DMS53 treated with DMSO at 0.1 percent for 48 hours (cell line): ENCODE measurements around the gene TMEM204.

ENCODE experiments used
- DNase-seq: peaks from one replicate; lab custom pipeline; 2025; ENCODE audit not compliant: unreplicated experiment; lab: John Stamatoyannopoulos, UW

The TMEM204 gene

DNA sequence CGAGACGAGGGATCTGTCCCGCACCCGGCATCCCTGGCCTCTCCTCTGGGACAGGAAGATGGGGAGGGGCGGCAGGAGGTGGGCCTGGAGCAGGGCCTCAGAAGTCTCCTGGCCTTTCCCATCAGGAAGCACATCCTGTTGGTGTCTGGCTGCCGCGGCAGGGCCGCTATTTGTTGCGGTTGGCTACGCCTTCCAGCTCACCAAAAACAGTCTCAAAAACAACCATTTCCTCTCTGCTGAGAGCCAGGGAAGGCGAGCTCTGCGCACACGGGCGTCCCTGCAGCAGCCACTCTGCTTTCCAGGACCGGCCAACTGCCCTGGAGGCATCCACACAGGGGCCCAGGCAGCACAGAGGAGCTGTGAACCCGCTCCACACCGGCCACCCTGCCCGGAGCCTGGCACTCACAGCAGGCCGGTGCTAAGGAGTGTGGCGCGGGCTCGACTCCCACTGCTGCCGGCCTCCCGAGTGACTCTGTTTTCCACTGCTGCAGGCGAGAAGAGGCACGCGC lies at the start of gene TMEM204:
TMEM204 (plus strand) TSS at position 224 of the 509 bp plus-strand sequence. CDS start 610 bp downstream, outside the sequence.
- no peak for DNase-seq

DNA sequence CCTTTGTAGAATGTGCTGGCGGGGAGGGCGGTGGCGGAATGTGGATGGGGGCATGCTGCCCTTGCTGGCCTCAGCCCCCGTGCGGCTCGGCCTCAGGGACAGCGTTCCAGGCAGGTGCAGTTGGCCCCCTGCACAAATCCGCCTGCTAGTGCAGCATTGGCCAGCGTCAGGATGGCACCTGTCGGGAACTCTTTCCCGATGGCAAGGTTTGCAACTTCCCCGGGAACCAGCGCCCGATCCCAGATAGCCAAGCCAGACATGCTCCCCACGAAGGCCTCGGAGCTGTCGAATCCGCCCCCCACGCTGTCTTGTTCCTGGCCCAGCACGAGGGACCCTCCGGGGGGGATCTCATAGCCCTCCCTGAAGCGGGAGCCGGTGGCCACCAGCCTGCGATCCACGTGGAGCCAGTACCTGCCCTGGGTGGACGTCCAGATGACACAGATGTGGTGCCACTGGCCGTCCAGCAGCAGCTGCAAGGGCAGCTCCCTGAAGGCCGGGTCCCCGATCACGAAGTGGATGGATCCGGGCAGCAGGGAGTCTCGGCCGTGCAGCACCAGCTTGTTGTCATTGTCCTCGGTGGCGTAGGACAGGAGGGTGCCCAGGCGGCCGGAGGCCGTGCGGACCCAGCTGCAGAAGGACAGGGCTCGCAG lies 47.5 kb upstream of the TMEM204 start:
- DNase-seq, result no peak

DNA sequence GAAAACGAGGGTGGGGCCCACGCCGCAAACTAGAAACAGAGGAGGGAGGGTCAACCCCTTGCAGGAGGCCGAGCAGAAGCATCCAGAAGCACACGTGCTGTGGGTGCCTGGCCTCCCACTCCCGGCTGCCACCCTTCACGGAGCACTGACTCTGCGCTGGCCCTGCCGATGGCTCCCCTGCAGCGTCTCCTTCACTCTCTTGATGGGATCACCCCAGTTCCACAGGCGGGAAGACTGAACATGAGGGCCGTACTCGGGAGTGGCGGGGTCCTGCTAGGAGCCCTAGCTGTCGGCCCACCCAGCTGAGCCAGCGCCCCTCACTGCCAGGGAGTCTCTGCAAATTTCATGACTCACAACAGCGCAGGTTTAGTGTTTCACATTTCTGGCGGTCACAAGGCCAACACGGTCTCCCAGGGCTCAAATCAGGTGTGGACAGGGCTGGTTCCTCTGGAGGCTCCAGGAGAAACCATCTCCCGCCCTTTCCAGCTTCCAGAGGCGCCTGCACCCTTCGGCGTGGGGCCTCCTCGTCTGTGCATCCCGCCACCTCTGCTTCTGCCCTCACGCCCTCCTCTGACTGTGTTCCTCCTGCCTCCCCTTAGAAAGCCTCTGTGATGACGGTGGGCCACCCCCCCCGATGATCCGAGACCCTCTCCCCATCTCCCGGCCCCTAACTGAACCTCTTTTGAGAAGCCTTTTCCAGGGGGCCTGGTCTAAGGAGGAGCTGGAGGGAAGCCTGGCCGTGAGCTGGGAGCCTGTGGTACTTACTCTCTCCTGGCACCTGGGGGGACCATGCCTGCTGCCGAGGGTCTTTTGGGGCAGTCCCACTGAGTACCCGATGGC lies 46.7 kb upstream of the TMEM204 start:
- DNase-seq, result no peak

DNA sequence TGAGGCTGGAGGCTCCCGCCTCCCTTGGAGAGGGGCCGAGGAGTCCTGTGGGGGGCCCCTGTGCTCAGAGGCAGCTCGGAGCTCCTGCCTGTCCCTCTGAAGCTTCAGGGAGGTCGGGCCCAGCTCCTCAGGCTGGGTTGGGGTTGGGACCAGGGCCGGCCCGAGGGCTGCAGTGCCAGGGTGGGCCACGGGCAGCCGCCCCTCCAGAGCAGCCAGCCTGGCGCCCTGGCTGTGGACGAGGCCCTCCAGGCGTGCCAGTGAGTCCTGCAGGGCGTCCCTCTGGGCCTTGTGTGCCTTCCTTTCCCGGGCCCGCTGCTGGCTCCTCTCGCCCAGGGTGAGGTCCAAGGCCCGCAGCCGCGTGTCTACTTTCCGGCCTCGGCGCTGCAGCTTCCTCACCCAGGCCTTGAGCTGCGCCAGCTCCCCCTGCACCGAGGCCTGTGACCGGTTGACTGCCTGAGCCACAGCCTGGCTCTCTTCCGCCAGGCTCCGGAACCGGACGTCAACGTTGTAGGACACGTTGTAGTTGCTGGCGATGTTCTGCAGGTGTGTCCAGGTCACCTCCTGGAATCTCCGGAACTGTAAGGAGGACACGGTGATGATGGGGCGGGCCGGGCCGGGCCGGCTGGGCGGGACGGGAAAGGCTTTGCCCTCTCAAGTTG lies 45.9 kb upstream of the TMEM204 start:
- no peak for DNase-seq

DNA sequence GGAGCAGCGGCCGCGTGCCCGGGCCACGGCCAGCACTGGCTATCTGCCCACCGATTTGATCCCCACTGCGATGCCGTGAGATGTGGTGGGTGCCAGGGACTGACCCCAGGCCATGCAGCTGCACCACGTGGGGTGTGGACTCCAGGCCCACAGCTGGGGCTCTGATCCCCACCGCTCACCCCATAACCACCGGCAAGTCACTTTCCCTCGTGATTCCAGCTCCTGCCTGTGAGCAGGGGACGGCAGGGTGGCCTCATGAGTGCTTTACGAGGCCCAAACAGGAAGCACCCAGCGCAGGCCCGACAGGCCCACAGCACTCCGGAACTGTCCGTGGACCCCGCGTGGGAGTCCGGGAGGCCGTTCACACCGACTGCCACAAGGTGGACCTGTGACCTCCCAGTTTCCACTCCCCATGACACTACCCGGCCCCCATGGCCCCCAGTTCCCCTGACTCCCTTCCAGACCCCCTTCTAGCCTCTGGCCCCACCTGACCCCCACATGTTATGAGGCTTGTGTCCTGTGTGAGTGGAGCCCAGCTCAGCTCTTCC lies 45.3 kb upstream of the TMEM204 start:
- no peak for DNase-seq

DNA sequence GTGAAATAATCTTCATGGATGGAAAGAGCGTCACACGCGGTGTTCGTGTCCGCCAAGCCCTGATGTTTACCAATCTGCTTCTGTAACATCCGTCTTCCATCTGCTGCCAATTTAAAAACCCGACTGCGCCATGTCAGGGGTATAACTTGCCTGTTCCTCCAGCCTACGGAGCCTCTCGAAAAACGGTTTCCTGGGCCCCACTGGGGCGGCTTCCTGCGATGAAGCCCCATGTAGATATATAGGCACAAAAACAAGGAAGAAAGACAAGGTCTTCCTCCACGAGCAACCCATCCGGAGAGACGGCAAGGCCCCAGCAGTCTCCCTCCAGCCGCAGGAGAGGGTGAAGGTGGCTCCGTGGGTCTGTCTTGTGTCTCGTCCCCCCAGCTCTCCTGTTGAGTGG lies 44.8 kb upstream of the TMEM204 start, which contains the start of gene PTX4:
PTX4 (minus strand) TSS at position 326 of the 400 bp plus-strand sequence; CDS start at position 291, 35 bp downstream.
- no peak for DNase-seq

DNA sequence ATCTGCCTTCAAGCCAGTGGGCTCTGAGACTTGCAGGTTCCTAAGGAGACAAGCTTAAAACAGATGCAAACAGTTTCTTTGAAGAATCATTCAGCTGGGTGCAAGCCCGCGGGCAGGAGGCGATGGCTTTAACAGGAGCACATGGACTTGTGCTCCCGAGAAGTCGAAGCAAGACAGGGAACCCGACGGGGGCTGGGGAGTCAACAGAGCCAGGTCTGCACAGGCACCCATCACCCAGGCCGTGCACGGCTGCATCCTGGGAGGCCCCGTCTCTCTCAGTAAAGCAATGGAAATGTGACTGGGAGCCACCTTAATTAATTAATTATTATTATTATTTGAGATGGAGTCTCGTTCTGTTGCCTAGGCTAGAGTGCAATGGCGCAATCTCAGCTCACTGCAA lies 44.4 kb upstream of the TMEM204 start:
- DNase-seq, result no peak

DNA sequence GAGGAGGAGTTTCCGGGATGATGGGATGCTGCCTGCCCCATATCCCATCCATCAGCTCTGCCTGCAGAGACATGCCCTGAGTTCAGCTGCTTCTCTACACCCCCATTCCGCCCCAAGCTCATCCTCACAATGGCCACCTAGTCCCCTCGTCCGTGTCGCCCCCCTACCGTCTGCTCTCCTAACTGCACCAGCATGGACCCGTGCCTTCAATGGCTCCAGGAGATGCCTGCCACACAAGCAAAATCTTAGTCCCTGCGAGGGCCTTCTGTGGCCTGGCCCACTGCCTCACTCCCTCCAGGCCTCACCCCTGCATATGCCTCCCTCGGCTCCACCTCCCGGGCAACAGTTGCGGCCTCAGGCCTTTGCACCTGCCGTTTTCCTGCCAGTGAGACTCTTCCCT lies 42.1 kb upstream of the TMEM204 start:
- no peak for DNase-seq

DNA sequence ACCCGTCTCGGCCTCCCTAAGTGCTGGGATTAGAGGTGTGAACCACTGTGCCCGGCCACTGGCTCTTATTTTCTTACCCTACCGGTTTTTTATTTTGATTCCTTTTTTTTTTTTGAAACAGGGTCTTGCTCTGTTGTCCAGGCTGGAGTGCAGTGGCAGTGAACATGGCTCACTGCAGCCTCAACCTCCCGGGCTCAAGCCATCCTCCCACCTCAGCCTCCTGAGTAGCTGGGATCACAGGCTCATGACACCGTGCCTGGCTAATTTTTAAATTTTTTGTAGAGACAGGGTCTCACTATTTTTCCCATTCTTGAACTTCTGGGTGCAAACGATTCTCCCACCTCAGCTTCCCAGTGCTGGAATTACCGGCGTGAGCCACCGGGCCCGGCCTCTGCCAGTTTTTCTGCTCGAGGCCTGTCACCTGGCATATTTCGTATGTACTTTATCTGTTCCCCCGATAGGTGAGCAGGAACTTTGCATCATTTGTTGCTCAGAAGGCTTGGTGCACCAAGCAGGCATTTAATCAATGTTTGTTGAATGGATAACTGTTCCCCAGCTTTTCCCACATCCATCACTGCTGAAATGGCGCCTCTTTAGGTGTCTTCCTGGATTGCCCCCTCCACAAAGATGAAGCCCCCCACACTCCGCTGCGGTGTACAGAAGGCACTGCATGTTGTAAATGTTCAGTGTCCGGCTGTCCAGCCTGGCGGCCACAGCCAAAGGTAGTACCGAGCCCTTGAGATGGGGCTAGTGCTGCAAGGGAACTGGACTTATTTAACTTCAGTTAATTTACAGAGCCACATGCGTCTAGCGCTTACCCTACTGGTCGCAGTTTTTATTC lies 41.2 kb upstream of the TMEM204 start:
- no peak for DNase-seq

DNA sequence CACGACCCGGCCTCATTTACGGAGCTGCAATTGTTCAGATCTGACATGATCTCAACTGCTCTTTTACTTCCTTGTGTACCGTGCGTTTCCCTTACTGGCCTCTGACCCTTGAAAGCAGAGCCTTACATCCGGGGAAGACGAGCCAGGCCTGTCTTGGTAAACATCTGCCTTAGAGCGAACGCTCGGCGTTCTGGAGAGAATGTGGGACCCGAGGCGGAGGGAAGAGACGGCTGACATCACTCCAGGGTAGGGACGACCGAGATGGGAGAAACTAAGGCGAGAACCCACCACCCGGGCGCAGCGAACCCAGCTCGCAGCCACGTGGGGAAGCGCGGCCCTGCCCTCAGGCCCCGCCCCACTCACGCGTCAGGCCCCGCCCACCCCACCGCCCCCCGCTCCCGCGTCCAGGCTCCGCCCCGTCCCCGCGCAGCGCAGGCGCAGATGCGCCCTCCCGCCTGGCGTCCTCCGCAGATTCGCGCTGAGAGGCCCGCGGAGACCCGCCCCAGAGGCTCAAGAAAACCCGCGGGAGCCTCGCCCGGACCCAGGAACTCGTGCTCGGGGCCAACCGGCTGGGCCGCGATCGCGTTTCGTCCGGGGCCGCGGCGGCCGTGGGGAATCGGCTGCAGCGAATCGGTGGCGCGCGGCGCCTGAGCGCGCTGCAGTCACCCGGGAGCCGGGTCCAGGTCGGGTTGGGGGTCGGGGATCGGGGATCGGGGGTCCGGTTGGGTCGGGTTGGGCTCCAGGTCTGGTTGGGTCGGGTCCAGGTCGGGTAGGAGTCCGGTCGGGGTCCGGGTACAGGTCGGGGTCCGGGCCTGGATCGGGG lies 40.3 kb upstream of the TMEM204 start, which contains the start of gene TELO2:
TELO2 (plus strand) TSS at position 438 of the 823 bp plus-strand sequence. CDS start 922 bp downstream, outside the sequence.
- peak; percentile 54 for DNase-seq

DNA sequence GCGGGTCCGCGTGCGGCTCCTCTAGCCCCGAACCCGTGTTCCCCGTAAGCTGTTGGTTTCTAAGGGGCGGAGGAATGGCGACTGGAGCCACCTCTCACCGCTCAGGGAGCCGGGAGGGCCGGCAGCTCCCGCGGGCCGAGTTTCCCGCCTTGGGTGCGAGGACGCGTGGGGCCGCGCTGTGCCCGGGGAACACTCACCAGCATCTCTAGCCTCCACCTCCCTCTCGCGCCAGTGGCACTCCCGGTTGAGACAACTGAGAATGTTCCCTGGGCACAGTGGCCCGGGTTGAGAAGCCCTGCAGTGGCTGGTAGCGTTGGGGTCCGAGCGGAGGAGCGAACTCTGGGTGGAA lies 39.7 kb upstream of the TMEM204 start:
- no peak for DNase-seq

DNA sequence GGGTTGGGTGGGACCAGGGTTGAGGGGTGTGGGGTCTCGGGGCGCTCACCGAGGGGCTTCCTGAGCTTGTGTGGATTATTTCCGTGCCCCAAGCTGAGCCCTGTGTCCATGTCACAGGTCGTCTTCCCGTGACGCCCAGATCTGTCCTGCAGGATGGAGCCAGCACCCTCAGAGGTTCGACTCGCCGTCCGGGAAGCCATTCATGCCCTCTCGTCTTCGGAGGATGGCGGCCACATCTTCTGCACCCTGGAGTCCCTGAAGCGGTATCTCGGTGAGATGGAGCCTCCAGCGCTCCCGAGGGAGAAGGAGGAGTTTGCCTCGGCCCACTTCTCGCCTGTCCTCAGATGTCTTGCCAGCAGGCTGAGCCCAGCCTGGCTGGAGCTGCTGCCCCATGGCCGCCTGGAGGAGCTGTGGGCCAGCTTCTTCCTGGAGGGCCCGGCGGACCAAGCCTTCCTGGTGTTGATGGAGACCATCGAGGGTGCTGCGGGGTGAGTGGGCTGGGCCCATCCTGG lies 39.3 kb upstream of the TMEM204 start:
- DNase-seq, result no peak

DNA sequence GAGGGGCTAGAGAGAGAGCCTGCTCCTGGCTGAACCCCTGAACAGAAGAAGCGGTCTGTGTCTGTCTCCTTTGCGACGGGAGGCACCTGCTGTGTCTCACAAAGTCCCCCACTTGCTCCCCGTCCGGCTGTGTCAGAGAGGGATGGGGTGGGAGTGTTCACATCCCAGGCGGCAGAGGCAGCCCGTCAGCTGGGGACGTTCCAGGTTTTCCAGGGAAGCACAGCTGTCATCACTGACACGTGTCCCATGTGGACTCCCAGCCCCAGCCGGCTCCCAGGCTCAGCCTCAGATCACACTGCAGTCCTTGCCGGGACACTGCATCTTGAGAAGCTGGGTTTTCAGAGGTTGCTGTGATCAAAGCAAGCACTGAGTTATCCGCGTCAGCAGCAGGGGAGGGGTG lies 38.8 kb upstream of the TMEM204 start:
- no peak for DNase-seq

DNA sequence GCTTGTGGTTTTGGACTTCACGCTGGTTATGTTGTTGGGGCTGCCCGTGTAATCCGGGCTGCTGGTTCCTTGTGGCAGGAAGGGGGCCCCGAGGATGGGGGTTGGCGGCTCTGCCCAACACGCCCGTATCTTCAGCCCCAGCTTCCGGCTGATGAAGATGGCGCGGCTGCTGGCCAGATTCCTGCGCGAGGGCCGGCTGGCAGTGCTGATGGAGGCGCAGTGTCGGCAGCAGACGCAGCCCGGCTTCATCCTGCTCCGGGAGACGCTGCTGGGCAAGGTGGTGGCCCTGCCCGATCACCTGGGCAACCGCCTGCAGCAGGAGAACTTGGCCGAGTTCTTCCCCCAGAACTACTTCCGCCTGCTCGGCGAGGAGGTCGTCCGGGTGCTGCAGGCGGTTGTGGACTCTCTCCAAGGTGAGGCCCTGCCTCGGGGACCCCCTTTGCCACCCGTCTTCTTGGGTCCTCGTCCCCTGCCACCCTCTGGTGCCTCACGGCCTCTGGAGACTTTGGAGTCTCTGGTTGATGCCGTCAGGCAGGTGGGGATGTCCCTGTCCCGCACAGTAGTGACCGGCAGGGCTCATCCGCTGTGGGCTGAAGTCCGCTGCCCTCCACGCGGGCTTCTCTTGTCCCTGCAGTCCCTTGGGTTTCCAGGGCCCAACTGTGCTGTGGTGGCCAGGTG lies 38.1 kb upstream of the TMEM204 start:
- no peak for DNase-seq

DNA sequence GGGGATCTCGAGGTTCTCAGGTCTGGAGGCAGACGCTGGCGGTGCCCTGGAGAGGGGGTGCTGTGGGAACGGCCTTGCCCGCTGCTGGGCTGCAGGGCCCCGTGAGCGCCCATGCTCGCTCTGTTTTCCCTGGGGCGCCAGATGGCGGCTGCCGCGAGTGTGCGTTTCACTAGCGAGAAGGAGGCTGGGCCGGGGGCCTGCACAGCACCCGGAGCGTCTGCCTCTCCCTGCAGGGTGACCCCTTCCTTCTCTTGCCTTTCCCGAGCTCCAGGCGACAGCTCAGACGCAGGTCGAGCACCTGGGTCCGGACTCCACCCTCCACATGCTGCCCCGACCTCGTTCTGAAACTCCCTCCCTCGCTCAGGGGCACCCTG lies 37.6 kb upstream of the TMEM204 start:
- DNase-seq, result no peak

DNA sequence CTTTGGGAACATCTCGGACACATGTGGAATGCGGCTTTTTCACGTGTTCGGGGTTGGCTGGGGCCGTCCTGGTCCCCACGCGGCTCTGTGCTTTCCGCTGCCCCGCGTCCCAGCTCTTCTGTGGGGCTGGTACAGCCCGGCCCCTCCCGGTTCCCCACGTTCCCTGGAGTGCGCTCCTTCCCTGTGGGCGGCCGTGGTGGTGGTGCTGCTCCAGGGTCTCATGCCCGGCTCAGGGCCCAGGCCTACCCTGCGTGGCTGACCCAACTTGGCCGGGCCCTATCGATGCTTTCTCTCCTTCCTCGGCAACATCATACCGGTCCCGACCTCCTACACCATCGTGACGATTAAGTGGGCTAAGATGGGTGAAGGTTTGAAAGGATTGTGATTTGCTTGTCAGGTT lies 37.0 kb upstream of the TMEM204 start:
- no peak for DNase-seq

DNA sequence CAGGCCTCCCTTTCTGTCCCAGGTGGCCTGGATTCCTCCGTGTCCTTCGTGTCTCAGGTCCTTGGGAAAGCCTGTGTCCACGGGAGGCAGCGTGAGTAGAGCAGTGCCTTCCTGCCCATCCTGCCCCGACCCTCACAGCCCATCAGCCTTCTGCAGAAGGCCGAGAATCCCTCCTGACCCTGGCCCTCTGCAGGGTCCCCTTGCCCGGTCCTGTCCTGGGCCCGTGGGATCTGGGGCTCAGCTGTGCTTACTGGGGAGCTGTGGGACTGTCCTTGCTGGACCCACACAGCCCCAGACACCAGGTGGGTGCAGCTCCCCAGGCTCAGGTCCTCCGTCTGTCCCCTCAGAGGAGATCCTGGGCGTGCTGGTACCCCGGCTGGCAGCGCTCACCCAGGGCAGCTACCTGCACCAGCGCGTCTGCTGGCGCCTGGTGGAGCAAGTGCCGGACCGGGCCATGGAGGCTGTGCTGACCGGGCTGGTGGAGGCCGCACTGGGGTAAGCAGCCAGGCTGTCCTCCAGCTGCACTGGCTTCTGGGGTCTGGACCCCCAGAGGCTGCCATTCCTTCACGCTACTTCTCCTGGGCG lies 36.4 kb upstream of the TMEM204 start:
- DNase-seq, result no peak

DNA sequence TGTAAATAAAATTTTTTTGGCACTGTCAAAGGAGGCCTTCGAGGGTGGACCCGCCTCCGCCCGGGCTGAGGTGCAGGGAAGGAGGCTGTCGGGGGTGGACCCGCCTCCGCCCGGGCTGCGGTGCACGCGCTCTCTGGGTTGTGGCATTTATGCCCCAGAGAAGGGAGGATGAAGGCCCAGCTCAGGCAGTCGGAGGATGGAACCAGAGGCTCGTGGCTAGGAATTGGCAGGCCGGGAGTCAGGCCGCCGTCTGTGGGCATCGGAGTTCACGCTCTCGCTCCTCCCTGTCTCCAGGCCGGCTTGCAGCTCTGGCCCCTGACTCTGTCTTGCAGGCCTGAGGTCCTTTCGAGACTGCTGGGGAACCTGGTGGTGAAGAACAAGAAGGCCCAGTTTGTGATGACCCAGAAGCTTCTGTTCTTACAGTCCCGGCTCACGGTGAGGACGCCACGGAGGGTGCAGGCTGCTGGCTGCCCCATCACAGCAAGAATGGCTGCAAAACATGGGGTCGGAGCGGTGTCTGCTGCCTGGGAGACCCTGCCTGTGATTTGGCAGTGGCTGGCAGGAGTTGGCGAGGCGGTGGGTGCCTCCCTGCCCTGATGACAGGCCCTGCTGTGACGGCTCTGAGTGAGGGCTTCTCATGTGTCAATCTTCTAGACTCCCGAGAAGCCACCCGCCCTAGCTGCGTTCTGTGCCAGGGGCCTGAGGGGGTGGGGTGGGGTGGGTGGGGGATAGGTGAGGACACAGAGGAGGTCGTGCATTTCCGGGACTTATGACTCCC lies 34.4 kb upstream of the TMEM204 start:
- DNase-seq, result no peak
